ENCODE data around the gene MYCL.

The MYCL gene

DNA sequence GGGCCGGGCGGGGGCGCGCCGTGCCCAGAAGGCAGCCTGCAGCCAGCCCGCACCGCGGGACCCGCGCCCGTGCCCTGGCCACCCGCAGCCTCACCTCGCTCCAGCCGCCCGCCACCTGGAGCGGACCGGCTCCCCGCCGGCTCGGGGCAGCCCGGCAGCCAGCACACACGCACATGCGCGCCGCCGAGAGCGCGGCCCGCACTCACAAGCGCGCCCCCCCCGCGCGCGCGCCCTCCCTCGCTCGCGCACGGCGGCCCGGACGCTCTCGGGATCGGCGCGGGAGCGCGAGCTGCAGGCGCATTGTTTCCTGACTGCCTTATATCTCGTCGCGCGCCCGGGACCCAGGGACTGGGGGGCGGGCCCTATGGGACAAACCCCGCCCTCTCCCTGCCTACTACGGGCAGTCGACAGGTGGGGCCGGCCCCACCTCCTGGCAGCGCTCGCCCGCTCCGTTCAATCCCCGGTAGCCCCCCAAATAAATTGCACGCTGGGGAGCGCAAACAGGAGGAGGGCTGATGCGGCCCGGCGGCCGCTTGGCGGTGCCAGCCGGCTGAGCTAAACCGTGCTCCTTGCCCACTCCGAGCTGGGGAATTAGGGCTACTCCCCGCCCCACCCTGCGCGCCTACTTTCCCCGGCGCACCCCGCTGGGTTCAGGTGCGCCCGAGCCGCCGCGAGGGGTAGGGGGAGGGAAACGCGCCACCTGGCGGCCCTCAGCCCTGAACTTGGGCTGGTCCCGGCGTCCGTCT, at the start of gene MYCL:
MYCL (minus strand) TSS at position 204 of the 746 bp plus-strand sequence. CDS start 483 bp downstream, outside the sequence.
- Histone ChIP-seq H3K27me3 (ENCODE audit: insufficient read depth, low read length) (no peaks in the 10 kb centered on the region), H3K4me3 (ENCODE audit: low read length) (peak within 1 kb of the TSS; percentile 70), H3K4me1 (ENCODE audit: insufficient read depth, low read length) (peaks cover 33% of the 10 kb centered on the region), H3K9me3 (ENCODE audit: low read length) (no peaks in the 10 kb centered on the region), H3K36me3 (ENCODE audit: insufficient read depth, low read length) (no peaks in the 10 kb centered on the region), H2AFZ (ENCODE audit: low read depth, low read length) (peak within 1 kb of the TSS; percentile 91)

- Histone ChIP-seq H3K4me1 (ENCODE audit: insufficient read depth, low read length) (peaks cover 9% of the 10 kb centered on the region), H3K36me3 (ENCODE audit: insufficient read depth, low read length) (no peaks in the 10 kb centered on the region), H3K4me3 (ENCODE audit: low read length) (no peak overlapping the region), H3K9me3 (ENCODE audit: low read length) (no peaks in the 10 kb centered on the region), H3K27me3 (ENCODE audit: insufficient read depth, low read length) (no peaks in the 10 kb centered on the region), H2AFZ (ENCODE audit: low read depth, low read length) (no peak overlapping the region)
Observed at GRCh38 chr1:39949891-39950290, 48.2 kb upstream of the MYCL start.

GRCh38 chr1:39947260-39947659, 45.5 kb upstream of the MYCL start:
- H3K4me3 ChIP-seq (ENCODE audit: low read length), result no peak overlapping the region
- no peaks in the 10 kb centered on the region for H3K9me3 ChIP-seq (ENCODE audit: low read length)
- no peaks in the 10 kb centered on the region for H3K4me1 ChIP-seq (ENCODE audit: insufficient read depth, low read length)
- no peak overlapping the region for H2AFZ ChIP-seq (ENCODE audit: low read depth, low read length)
- H3K27me3 ChIP-seq (ENCODE audit: insufficient read depth, low read length), result no peaks in the 10 kb centered on the region
- H3K36me3 ChIP-seq (ENCODE audit: insufficient read depth, low read length), result no peaks in the 10 kb centered on the region

DNA sequence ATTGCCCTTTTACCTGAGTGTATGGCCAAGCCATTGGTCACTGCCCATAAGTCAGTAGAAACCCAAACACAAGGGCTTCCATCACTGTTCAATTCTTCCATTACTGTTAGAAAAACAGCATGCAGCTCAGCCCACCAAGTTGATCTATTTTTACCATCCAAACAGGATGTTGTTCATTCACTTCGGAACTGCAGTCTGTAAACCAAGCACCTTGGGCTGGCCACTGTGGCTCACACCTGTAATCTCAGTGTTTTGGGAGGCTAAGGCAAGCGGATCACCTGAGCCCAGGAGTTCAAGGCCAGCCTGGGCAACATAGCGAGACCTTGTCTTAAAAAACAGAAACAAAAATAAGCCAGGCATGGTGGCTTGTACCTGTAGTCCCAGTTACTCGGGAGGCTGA, 44.5 kb upstream of the MYCL start:
- H3K4me3 ChIP-seq (ENCODE audit: low read length), result no peak overlapping the region
- no peaks in the 10 kb centered on the region for H3K4me1 ChIP-seq (ENCODE audit: insufficient read depth, low read length)
- no peaks in the 10 kb centered on the region for H3K27me3 ChIP-seq (ENCODE audit: insufficient read depth, low read length)
- peaks cover 1% of the 10 kb centered on the region for H3K9me3 ChIP-seq (ENCODE audit: low read length)
- H3K36me3 ChIP-seq (ENCODE audit: insufficient read depth, low read length), result no peaks in the 10 kb centered on the region
- H2AFZ ChIP-seq (ENCODE audit: low read depth, low read length), result no peak overlapping the region

GRCh38 chr1:39944410-39945112, 42.8 kb upstream of the MYCL start:
- Histone ChIP-seq H3K4me1 (ENCODE audit: insufficient read depth, low read length) (no peaks in the 10 kb centered on the region), H2AFZ (ENCODE audit: low read depth, low read length) (no peak overlapping the region), H3K9me3 (ENCODE audit: low read length) (peaks cover 2% of the 10 kb centered on the region), H3K4me3 (ENCODE audit: low read length) (no peak overlapping the region), H3K27me3 (ENCODE audit: insufficient read depth, low read length) (no peaks in the 10 kb centered on the region), H3K36me3 (ENCODE audit: insufficient read depth, low read length) (no peaks in the 10 kb centered on the region)

GRCh38 chr1:39943471-39944290, 42.0 kb upstream of the MYCL start:
- no peaks in the 10 kb centered on the region for H3K4me1 ChIP-seq (ENCODE audit: insufficient read depth, low read length)
- no peaks in the 10 kb centered on the region for H3K36me3 ChIP-seq (ENCODE audit: insufficient read depth, low read length)
- H3K4me3 ChIP-seq (ENCODE audit: low read length), result no peak overlapping the region
- no peak overlapping the region for H2AFZ ChIP-seq (ENCODE audit: low read depth, low read length)
- no peaks in the 10 kb centered on the region for H3K27me3 ChIP-seq (ENCODE audit: insufficient read depth, low read length)
- peaks cover 2% of the 10 kb centered on the region for H3K9me3 ChIP-seq (ENCODE audit: low read length)

DNA sequence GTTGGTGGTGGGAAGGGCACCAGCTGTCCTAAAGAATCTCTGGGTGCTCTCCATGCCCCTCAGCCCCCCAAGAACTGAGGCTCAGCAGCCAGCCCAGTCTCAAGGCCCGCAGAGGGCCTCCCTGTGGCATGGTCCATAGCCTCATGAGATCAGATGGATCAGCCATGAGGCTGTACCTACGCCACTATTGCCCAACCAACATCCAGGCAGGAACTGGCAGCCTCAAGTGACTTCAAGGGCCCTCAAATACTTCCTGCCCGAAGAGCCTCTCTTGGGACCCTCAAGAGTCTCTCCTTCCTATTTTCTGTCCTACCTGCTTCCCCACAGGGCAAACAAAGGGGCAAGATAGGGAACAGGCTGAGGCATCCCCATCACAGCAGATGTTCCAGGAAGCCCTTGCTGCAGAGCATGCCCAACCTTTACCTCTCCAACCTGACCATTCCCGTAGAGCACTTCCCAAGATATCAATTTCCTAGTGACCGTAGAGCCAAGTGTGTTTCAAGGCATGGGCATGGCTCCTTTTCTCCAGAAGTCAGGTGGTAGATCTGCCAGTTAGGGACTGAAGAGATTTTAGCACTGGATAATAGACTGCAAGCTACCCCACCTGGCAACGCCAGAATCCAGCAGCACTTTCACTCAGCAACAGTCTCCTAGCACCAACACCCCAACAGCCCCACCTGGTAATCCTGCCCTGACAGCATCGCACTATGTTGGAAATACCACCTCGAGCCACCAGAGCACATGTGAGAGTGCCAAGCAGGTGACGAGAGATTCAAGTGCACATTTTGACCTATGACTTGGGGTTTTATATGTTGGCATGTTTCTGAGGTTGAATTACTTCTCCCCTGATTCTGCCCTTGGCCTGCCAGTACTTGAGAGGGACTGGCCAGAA, 39.5 kb upstream of the MYCL start:
- Histone ChIP-seq H2AFZ (ENCODE audit: low read depth, low read length) (no peak overlapping the region), H3K4me1 (ENCODE audit: insufficient read depth, low read length) (no peaks in the 10 kb centered on the region), H3K27me3 (ENCODE audit: insufficient read depth, low read length) (no peaks in the 10 kb centered on the region), H3K36me3 (ENCODE audit: insufficient read depth, low read length) (no peaks in the 10 kb centered on the region), H3K4me3 (ENCODE audit: low read length) (no peak overlapping the region), H3K9me3 (ENCODE audit: low read length) (peaks cover 2% of the 10 kb centered on the region)

DNA sequence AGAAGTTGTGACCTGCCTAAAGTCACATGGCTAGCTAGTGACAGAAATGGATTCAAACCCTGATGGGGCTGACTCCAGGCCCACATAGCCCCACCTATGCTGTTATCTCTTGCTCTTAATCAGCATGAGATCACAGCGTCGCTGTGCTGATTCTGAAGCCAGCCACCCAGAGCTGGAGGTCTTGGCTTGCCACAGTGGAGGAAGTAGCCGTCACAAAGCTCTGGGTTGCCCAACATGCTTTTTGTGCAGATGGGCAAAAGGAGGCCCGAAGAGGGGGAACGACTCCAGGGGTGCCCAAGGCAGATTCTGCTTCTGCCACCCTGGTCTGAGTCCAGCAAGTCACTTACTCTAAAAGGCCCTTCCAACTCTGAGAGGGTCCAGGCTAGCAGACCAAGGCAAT, 38.5 kb upstream of the MYCL start:
- Histone ChIP-seq H3K27me3 (ENCODE audit: insufficient read depth, low read length) (no peaks in the 10 kb centered on the region), H2AFZ (ENCODE audit: low read depth, low read length) (no peak overlapping the region), H3K4me3 (ENCODE audit: low read length) (no peak overlapping the region)

GRCh38 chr1:39938856-39939255, 37.1 kb upstream of the MYCL start:
- H3K36me3 ChIP-seq (ENCODE audit: insufficient read depth, low read length), result no peaks in the 10 kb centered on the region
- no peak overlapping the region for H2AFZ ChIP-seq (ENCODE audit: low read depth, low read length)
- H3K27me3 ChIP-seq (ENCODE audit: insufficient read depth, low read length), result no peaks in the 10 kb centered on the region
- H3K9me3 ChIP-seq (ENCODE audit: low read length), result peaks cover 8% of the 10 kb centered on the region
- H3K4me3 ChIP-seq (ENCODE audit: low read length), result no peak overlapping the region
- H3K4me1 ChIP-seq (ENCODE audit: insufficient read depth, low read length), result no peaks in the 10 kb centered on the region

More for the DNA sequence above, 38.5 kb upstream of the MYCL start:
- Histone ChIP-seq H3K36me3 (ENCODE audit: insufficient read depth, low read length) (no peaks in the 10 kb centered on the region), H3K4me1 (ENCODE audit: insufficient read depth, low read length) (no peaks in the 10 kb centered on the region), H3K9me3 (ENCODE audit: low read length) (peaks cover 7% of the 10 kb centered on the region)

- H3K4me3 ChIP-seq (ENCODE audit: low read length), result no peak overlapping the region
- peaks cover 8% of the 10 kb centered on the region for H3K9me3 ChIP-seq (ENCODE audit: low read length)
- H3K27me3 ChIP-seq (ENCODE audit: insufficient read depth, low read length), result no peaks in the 10 kb centered on the region
- H2AFZ ChIP-seq (ENCODE audit: low read depth, low read length), result no peak overlapping the region
- no peaks in the 10 kb centered on the region for H3K4me1 ChIP-seq (ENCODE audit: insufficient read depth, low read length)
- no peaks in the 10 kb centered on the region for H3K36me3 ChIP-seq (ENCODE audit: insufficient read depth, low read length)
Observed at GRCh38 chr1:39936724-39937491, 35.2 kb upstream of the MYCL start.

DNA sequence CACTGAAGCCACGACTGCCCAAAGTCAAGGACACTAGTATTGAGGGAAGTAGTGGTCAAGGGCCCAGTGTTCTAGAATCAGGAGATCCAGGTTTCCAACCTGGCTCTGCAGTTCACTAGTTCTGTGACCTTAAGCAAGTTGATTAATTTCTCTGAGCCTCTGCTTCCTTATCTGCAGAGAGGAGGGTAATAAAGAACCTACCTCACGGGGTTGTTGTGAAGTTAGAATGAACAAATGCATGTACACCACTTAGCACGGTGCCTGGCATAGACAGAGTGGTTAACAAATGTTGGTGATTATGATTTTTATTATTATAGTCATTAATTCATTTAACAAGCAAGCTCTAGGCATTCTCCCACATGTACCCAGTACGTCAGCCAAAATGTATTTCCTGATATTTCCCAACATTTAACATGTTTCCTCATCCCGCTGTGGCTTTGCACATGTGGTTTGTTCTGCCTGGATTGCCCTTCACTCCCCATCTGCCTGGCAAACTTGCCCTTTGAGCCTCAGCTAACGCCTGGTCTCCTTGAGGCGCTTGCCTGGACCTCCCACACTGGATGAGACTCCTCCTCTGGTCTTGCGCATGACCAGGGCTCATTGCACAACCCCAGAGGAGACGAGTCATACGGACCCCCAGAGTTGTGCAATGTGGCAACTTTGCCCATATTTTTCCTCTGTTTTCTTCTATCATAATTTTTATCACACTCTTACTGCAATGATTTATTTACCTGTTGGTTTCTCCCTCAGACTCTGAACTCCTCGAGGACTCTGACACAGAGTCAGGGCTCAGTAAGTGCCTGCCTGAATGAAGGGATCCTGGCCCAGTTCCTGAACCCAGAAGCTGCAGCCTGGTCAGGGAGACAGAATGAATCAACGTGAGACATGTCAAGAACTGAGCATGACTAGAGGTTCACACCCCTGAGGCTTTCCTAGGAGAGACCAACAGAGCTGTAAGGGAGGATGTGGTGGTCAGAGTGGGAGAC, 32.5 kb upstream of the MYCL start:
- Histone ChIP-seq H3K4me3 (ENCODE audit: low read length) (no peak overlapping the region), H3K4me1 (ENCODE audit: insufficient read depth, low read length) (no peaks in the 10 kb centered on the region), H3K36me3 (ENCODE audit: insufficient read depth, low read length) (no peaks in the 10 kb centered on the region), H3K9me3 (ENCODE audit: low read length) (peaks cover 6% of the 10 kb centered on the region), H3K27me3 (ENCODE audit: insufficient read depth, low read length) (no peaks in the 10 kb centered on the region), H2AFZ (ENCODE audit: low read depth, low read length) (no peak overlapping the region)

Measured in neuron (in vitro differentiated cells).